SK-N-SH (cell line): Measurements from ENCODE around the gene KIF19. TPM values are rescaled to one million over a fixed set of nuclear protein-coding genes. Genes with fewer than 3 reads are reported as not detected.

Experiments used
- CTCF ChIA-PET: fragments of 300-600, 350-600 bp; formaldehyde crosslinking; extraction: SDS; loops from one replicate; lab custom pipeline; 2021; lab: Yijun Ruan, JAX
- POLR2A ChIA-PET: fragments of 350-600 bp; sonication (Branson Sonifier 250); formaldehyde crosslinking; extraction: SDS; loops from one replicate; lab custom pipeline; 2020; ENCODE audit warnings: antibody characterized with exemption, inconsistent platforms; lab: Yijun Ruan, JAX
- DNase-seq: peaks from one replicate; pipeline ENCODE4 v3.0.0; 2012
- H2AFZ ChIP-seq: fragments of 200-600 bp; sonication (generic); 2 replicates; pipeline ENCODE4 v1.8.1; 2016; ENCODE audit warnings: antibody characterized with exemption, mild to moderate bottlenecking, low read depth
- H3F3A ChIP-seq: fragments of 200-600 bp; sonication (generic); replicated peaks from 2 replicates; pipeline ENCODE3; 2016; ENCODE audit warnings: antibody characterized with exemption, mild to moderate bottlenecking; ENCODE audit not compliant: insufficient read depth
- H3K27ac ChIP-seq, 2 experiments: fragments of 200-500 bp in 1 of 2; fragments of 200-600 bp in 1 of 2; sonication (Bioruptor generic) in 1 of 2; sonication (generic), shearing (Covaris generic) in 1 of 2; 2 replicates each; pipeline versions ENCODE4 v1.5.1 to v1.6.1; 2014 to 2016; ENCODE audit warnings: low read depth in 2 of 2, inconsistent platforms in 1 of 2, low read length in 1 of 2, mild to moderate bottlenecking in 1 of 2, mixed read lengths in 1 of 2
- H3K27me3 ChIP-seq: fragments of 200-600 bp; sonication (generic), shearing (Covaris generic); 2 replicates; pipeline ENCODE4 v1.6.1; 2016; ENCODE audit warnings: mixed run types; ENCODE audit not compliant: insufficient read depth
- H3K36me3 ChIP-seq, 2 experiments: fragments of 200-500 bp in 1 of 2; fragments of 200-600 bp in 1 of 2; sonication (Bioruptor generic) in 1 of 2; sonication (generic) in 1 of 2; replicated peaks in 1 of 2; 2 replicates each; pipeline versions ENCODE3 to v1.5.1; 2014 to 2016; ENCODE audit warnings: low read length in 1 of 2, mild to moderate bottlenecking in 1 of 2; ENCODE audit not compliant: insufficient read depth in 2 of 2, control insufficient read depth in 1 of 2
- H3K4me1 ChIP-seq, 2 experiments: fragments of 200-500 bp in 1 of 2; fragments of 200-600 bp in 1 of 2; sonication (Bioruptor generic) in 1 of 2; sonication (generic), shearing (Covaris generic) in 1 of 2; 2 replicates each; pipeline versions ENCODE4 v1.5.1 to v1.6.1; 2014 to 2016; ENCODE audit warnings: low read depth in 1 of 2, low read length in 1 of 2, mixed run types in 1 of 2; ENCODE audit not compliant: insufficient read depth in 2 of 2, control insufficient read depth in 1 of 2
- H3K4me2 ChIP-seq: fragments of 200-600 bp; sonication (generic), shearing (Covaris generic); 2 replicates; pipeline ENCODE4 v1.6.1; 2017; ENCODE audit warnings: mixed run types
- H3K4me3 ChIP-seq, 2 experiments: fragments of 200-500 bp in 1 of 2; fragments of 200-600 bp in 1 of 2; sonication (Bioruptor generic) in 1 of 2; sonication (generic), shearing (Covaris generic) in 1 of 2; 2 replicates each; pipeline versions ENCODE4 v1.5.1 to v1.8.1; 2014 to 2016; ENCODE audit warnings: low read depth in 2 of 2, inconsistent platforms in 1 of 2, low read length in 1 of 2, mild to moderate bottlenecking in 1 of 2, mixed read lengths in 1 of 2, moderate library complexity in 1 of 2
- H3K79me2 ChIP-seq: fragments of 200-600 bp; sonication (generic); 2 replicates; pipeline ENCODE4 v1.8.1; 2017; ENCODE audit warnings: mild to moderate bottlenecking; ENCODE audit not compliant: insufficient read depth
- H3K9ac ChIP-seq: fragments of 200-600 bp; sonication (generic); 2 replicates; pipeline ENCODE4 v1.6.1; 2017; ENCODE audit warnings: mixed run types
- H3K9me2 ChIP-seq: fragments of 200-600 bp; sonication (generic); 2 replicates; pipeline ENCODE4 v1.6.1; 2017; ENCODE audit warnings: mixed run types
- H3K9me3 ChIP-seq: fragments of 200-600 bp; sonication (generic); 2 replicates; pipeline ENCODE4 v1.6.1; 2017; ENCODE audit warnings: mixed run types, mild to moderate bottlenecking, moderate library complexity
- H4K20me1 ChIP-seq: fragments of 200-600 bp; sonication (generic); 2 replicates; pipeline ENCODE4 v1.6.1; 2017; ENCODE audit warnings: mild to moderate bottlenecking, mixed run types; ENCODE audit not compliant: insufficient read depth
- ELF1 ChIP-seq: IDR thresholded peaks from 2 replicates; pipeline ENCODE4 v1.4.0; 2012
- FOSL2 ChIP-seq: IDR thresholded peaks from 2 replicates; pipeline ENCODE4 v1.4.0; 2012; ENCODE audit warnings: low read depth, mild to moderate bottlenecking, moderate library complexity, borderline replicate concordance
- FOXM1 ChIP-seq: IDR thresholded peaks from 2 replicates; pipeline ENCODE4 v1.4.0; 2012; ENCODE audit warnings: low read depth, mild to moderate bottlenecking
- GABPA ChIP-seq: IDR thresholded peaks from 2 replicates; pipeline ENCODE4 v1.4.0; 2012; ENCODE audit warnings: low read depth, mild to moderate bottlenecking
- GATA2 ChIP-seq: sonication (generic); formaldehyde crosslinking; IDR thresholded peaks from 2 replicates; pipeline ENCODE4 v1.5.0; 2020; ENCODE audit warnings: mild to moderate bottlenecking, missing genetic modification reagents
- MEF2A ChIP-seq: IDR thresholded peaks from 2 replicates; pipeline ENCODE4 v1.4.0; 2012; ENCODE audit warnings: low read depth, borderline replicate concordance
- MXI1 ChIP-seq: IDR thresholded peaks from 2 replicates; pipeline ENCODE4 v1.6.1; 2012; ENCODE audit warnings: mild to moderate bottlenecking, low read depth, low read length, improper control_type of control experiment
- POLR2AphosphoS5 ChIP-seq: IDR thresholded peaks from 2 replicates; pipeline ENCODE4 v1.6.1; 2012; ENCODE audit warnings: low read depth, low read length
- RAD21 ChIP-seq: IDR thresholded peaks from 2 replicates; pipeline ENCODE4 v1.6.1; 2012; ENCODE audit warnings: mild to moderate bottlenecking, low read length
- RCOR1 ChIP-seq: fragments of 150-350 bp; IDR thresholded peaks from 2 replicates; pipeline ENCODE4 v1.6.1; 2017; ENCODE audit warnings: antibody characterized with exemption, low read length
- SIN3A ChIP-seq: IDR thresholded peaks from 2 replicates; pipeline ENCODE4 v1.6.1; 2012; ENCODE audit warnings: low read depth, mild to moderate bottlenecking, low read length, moderate library complexity, borderline replicate concordance
- TAF1 ChIP-seq: IDR thresholded peaks from 2 replicates; pipeline ENCODE4 v1.6.1; 2012; ENCODE audit warnings: low read depth, mild to moderate bottlenecking, low read length, moderate library complexity, borderline replicate concordance
- WGBS: methylation state at CpG from one replicate; pipeline ENCODE4 v1.1.6; 2017; ENCODE audit warnings: low lambda C conversion rate; 5-methylcytosine and 5-hydroxymethylcytosine counted together
- polyA plus RNA-seq, 3 experiments: library from polyadenylated mRNA; depleted of rRNA; stranded (reverse); fragments of >200 nt; gene quantifications; 2 replicates each; pipeline ENCODE4 v1.2.3, GENCODE V29; 2012
- TF ChIP-seq, protein P1 (sequence below): fragments of 200-600 bp; sonication (generic); IDR thresholded peaks from 2 replicates; pipeline ENCODE4 v1.6.1; 2017; ENCODE audit warnings: antibody characterized with exemption, mild to moderate bottlenecking, moderate library complexity
- TF ChIP-seq, protein P2 (sequence below): fragments of 150-350 bp; IDR thresholded peaks from 2 replicates; pipeline ENCODE4 v1.6.1; 2017; ENCODE audit warnings: antibody characterized with exemption, low read length, low read depth, borderline replicate concordance
- TF ChIP-seq, protein P3 (sequence below): IDR thresholded peaks from 2 replicates; pipeline ENCODE4 v1.4.0; 2012; ENCODE audit warnings: low read depth
- TF ChIP-seq, protein P4 (sequence below): fragments of 150-350 bp; IDR thresholded peaks from 2 replicates; pipeline ENCODE4 v1.6.1; 2016; ENCODE audit warnings: mild to moderate bottlenecking, low read depth, low read length
- TF ChIP-seq, protein P5 (sequence below): IDR thresholded peaks from 2 replicates; pipeline ENCODE4 v1.4.0; 2012; ENCODE audit warnings: low read depth, borderline replicate concordance
- TF ChIP-seq, protein P6 (sequence below): IDR thresholded peaks from 2 replicates; pipeline ENCODE4 v1.6.1; 2012; ENCODE audit warnings: mild to moderate bottlenecking, low read depth, low read length, moderate library complexity
- TF ChIP-seq, protein P7 (sequence below): IDR thresholded peaks from 2 replicates; pipeline ENCODE4 v1.4.0; 2012; ENCODE audit warnings: low read depth, borderline replicate concordance

The KIF19 gene
- polyA plus RNA-seq, 1 of the 3 experiments (the other 2 are of a cell fraction) = not detected

DNA sequence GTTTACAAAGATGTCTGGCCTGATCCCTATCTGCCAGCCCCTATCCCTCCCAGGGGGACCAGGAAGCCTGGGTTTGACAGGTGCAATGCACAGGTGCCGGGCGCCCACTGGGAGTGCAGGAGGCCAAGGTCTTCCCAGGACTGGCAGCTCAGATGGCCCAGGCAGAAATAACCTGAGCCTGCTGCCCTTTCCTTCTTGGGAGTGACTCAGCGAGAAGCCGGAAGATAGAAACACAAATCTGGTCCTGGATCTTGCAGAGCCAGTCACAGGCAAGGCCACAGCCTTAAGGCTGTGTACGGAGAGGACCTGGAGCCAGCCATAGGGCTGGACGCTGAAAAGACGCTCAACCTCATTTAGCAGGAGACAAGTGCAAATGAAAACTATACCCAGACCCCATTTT lies 69.0 kb downstream of the KIF19 start:
- Histone ChIP-seq H3K79me2 (no peaks in the 10 kb centered on the region), H3K9me2 (no peaks in the 10 kb centered on the region), H3K4me3 (no peak overlapping the region), H3K27ac (no peak overlapping the region), H3K9ac (no peak overlapping the region), H3K4me2 (no peak overlapping the region), H3K27me3 (no peaks in the 10 kb centered on the region), H4K20me1 (no peaks in the 10 kb centered on the region), H2AFZ (no peak overlapping the region), H3F3A (no peaks in the 10 kb centered on the region), H3K4me1 (no peaks in the 10 kb centered on the region; a peak in 1 of 4 replicates), H3K9me3 (no peaks in the 10 kb centered on the region), H3K36me3 (no peaks in the 10 kb centered on the region)
- POLR2A ChIA-PET = no interaction called here
- DNase-seq = no peak
- CTCF ChIA-PET = interaction anchor here (1.0 to 8.6 kb wide), 10 partner anchors 8 to 341 kb away, joined by 3 to 80 read pairs (median 7); partner anchors contain the start of gene GPR142
- TF ChIP-seq, protein P1, sequence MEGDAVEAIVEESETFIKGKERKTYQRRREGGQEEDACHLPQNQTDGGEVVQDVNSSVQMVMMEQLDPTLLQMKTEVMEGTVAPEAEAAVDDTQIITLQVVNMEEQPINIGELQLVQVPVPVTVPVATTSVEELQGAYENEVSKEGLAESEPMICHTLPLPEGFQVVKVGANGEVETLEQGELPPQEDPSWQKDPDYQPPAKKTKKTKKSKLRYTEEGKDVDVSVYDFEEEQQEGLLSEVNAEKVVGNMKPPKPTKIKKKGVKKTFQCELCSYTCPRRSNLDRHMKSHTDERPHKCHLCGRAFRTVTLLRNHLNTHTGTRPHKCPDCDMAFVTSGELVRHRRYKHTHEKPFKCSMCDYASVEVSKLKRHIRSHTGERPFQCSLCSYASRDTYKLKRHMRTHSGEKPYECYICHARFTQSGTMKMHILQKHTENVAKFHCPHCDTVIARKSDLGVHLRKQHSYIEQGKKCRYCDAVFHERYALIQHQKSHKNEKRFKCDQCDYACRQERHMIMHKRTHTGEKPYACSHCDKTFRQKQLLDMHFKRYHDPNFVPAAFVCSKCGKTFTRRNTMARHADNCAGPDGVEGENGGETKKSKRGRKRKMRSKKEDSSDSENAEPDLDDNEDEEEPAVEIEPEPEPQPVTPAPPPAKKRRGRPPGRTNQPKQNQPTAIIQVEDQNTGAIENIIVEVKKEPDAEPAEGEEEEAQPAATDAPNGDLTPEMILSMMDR = no peak
- TF ChIP-seq, protein P2, sequence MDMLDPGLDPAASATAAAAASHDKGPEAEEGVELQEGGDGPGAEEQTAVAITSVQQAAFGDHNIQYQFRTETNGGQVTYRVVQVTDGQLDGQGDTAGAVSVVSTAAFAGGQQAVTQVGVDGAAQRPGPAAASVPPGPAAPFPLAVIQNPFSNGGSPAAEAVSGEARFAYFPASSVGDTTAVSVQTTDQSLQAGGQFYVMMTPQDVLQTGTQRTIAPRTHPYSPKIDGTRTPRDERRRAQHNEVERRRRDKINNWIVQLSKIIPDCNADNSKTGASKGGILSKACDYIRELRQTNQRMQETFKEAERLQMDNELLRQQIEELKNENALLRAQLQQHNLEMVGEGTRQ = no peak
- TF ChIP-seq, protein P3, sequence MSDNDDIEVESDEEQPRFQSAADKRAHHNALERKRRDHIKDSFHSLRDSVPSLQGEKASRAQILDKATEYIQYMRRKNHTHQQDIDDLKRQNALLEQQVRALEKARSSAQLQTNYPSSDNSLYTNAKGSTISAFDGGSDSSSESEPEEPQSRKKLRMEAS = no peak
- no peak for TF ChIP-seq MEF2A
- TF ChIP-seq, protein P4, sequence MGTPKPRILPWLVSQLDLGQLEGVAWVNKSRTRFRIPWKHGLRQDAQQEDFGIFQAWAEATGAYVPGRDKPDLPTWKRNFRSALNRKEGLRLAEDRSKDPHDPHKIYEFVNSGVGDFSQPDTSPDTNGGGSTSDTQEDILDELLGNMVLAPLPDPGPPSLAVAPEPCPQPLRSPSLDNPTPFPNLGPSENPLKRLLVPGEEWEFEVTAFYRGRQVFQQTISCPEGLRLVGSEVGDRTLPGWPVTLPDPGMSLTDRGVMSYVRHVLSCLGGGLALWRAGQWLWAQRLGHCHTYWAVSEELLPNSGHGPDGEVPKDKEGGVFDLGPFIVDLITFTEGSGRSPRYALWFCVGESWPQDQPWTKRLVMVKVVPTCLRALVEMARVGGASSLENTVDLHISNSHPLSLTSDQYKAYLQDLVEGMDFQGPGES = no peak
- TF ChIP-seq, protein P5, sequence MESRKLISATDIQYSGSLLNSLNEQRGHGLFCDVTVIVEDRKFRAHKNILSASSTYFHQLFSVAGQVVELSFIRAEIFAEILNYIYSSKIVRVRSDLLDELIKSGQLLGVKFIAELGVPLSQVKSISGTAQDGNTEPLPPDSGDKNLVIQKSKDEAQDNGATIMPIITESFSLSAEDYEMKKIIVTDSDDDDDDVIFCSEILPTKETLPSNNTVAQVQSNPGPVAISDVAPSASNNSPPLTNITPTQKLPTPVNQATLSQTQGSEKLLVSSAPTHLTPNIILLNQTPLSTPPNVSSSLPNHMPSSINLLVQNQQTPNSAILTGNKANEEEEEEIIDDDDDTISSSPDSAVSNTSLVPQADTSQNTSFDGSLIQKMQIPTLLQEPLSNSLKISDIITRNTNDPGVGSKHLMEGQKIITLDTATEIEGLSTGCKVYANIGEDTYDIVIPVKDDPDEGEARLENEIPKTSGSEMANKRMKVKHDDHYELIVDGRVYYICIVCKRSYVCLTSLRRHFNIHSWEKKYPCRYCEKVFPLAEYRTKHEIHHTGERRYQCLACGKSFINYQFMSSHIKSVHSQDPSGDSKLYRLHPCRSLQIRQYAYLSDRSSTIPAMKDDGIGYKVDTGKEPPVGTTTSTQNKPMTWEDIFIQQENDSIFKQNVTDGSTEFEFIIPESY = no peak
- TF ChIP-seq TAF1 = no peak
- no peak for TF ChIP-seq GABPA
- no peak for TF ChIP-seq FOXM1
- TF ChIP-seq, protein P6, sequence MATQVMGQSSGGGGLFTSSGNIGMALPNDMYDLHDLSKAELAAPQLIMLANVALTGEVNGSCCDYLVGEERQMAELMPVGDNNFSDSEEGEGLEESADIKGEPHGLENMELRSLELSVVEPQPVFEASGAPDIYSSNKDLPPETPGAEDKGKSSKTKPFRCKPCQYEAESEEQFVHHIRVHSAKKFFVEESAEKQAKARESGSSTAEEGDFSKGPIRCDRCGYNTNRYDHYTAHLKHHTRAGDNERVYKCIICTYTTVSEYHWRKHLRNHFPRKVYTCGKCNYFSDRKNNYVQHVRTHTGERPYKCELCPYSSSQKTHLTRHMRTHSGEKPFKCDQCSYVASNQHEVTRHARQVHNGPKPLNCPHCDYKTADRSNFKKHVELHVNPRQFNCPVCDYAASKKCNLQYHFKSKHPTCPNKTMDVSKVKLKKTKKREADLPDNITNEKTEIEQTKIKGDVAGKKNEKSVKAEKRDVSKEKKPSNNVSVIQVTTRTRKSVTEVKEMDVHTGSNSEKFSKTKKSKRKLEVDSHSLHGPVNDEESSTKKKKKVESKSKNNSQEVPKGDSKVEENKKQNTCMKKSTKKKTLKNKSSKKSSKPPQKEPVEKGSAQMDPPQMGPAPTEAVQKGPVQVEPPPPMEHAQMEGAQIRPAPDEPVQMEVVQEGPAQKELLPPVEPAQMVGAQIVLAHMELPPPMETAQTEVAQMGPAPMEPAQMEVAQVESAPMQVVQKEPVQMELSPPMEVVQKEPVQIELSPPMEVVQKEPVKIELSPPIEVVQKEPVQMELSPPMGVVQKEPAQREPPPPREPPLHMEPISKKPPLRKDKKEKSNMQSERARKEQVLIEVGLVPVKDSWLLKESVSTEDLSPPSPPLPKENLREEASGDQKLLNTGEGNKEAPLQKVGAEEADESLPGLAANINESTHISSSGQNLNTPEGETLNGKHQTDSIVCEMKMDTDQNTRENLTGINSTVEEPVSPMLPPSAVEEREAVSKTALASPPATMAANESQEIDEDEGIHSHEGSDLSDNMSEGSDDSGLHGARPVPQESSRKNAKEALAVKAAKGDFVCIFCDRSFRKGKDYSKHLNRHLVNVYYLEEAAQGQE = no peak
- no peak for TF ChIP-seq POLR2AphosphoS5
- TF ChIP-seq, protein P7, sequence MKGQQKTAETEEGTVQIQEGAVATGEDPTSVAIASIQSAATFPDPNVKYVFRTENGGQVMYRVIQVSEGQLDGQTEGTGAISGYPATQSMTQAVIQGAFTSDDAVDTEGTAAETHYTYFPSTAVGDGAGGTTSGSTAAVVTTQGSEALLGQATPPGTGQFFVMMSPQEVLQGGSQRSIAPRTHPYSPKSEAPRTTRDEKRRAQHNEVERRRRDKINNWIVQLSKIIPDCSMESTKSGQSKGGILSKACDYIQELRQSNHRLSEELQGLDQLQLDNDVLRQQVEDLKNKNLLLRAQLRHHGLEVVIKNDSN = no peak
- no peak for TF ChIP-seq ELF1
- no peak for TF ChIP-seq FOSL2
- TF ChIP-seq RAD21 = no peak
- no peak for TF ChIP-seq GATA2
- no peak for TF ChIP-seq SIN3A
- TF ChIP-seq MXI1 = no peak
- no peak for TF ChIP-seq RCOR1
- TF ChIP-seq, all 33 proteins: peak for 0
- WGBS = 64% methylated on average over 7 of the region's 7 CpGs
